NCI-H1048 (cell line): ENCODE data around the gene PIK3R5.
"Not testable (repeated sequence)": the region's sequence is repeated elsewhere in the genome, so short reads cannot be mapped to it uniquely, and the experiment has no call there.

Source experiments
- DNase-seq: peaks from one replicate; lab custom pipeline; 2025; lab: John Stamatoyannopoulos, UW

The PIK3R5 gene

DNA sequence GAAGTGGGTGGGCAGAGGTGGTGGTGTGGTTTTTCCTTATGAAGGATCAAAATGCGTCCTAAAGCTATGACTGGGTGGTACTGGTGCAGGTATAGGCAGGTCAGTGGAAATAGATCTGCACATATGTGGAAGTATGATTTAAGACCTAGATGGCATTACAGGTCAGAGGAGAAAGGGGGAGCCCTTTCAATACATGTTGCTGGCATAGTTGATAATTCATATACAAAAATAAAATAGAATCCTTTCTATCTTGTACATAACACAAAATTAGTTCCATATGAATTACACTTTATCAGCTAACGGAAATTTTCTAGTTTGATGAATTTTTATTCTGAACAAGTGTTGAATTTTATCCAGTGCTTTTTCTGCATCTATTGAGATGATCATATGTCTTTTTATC lies 20.8 kb upstream of the PIK3R5 start:
- no peak for DNase-seq

DNA sequence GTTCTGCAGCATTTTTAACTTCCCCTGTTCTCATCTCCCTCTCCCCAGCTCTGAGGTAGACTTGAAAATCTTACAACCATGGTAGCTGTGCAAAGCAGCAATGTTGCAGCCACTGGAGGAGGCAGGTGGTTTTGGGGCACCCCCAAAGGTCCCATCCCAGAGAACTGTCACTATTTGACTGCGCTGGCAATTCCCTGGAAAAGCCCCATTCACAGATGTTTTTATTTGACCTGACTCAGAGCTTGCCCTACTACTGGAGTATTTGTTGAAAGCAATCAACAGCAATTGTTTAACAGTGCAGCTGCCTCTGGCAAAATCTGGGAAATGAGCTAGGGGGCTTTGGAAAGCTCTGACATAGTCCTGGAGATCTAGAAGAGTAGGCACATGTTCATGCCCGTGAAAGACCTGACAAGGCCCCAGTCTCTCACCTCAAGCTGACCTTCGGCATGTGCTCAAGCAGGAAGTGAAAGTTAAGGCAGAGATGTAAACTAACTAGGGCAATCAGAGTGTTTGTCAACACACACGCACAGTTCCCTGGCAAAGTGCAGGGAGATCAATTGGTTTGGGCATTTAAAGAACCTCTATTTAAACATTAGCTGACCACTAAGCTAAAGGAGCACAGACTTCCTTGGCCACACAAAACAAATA lies 19.7 kb upstream of the PIK3R5 start:
- DNase-seq = no peak

DNA sequence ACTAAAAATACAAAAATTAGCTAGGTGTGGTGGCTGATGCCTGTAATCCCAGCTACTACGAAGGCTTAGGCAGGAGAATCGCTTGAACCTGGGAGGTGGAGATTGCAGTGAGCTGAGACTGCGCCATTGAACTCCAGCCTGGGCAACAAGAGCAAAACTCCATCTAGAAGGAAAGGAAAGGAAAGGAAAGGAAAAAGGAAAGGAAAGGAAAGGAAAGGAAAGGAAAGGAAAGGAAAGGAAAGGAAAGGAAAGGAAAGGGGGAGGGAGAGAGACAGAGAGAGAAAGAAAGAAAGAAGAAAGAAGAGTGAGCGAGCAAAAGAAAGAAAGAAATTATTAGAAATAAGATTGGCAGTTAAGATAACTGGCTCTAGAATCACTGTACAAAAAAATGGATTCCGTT lies 18.7 kb upstream of the PIK3R5 start:
- DNase-seq = not testable (repeated sequence)

DNA sequence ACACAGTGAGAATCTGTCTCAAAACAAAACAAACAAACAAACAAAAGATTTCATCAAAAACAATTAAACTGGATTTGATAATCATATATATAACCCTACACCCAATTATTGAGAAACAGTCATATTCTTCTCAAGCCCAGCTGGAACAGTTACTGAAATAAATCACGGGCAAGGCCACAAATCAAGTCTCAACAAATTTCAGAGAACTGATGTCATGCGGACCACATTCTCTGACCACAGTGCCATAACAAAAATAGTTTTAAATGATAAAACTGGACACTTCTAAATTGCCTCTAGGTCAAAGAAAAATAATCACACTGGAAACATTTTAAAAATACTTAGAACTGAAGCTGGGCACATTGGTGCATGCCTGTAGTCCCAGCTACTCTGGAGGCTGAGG lies 15.9 kb upstream of the PIK3R5 start:
- DNase-seq = no peak

DNA sequence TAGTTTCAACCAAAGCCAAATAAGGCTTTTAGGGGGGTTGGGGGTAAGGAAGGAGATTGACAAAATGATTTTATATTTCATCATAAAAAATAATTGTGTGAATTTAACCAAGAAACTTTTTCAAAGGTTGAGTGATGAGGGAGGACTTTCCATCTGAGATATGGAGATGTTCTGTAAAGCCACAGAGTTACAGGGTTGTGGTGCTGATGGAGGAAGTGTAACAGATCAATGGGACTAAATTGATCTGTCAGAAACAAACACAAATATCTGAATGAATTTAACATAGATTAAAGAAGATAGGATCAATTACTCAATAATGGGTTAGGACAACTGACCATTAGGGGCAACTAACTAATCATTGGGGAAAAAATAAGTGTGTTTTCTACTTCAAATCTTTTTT lies 14.2 kb upstream of the PIK3R5 start:
- DNase-seq = no peak

DNA sequence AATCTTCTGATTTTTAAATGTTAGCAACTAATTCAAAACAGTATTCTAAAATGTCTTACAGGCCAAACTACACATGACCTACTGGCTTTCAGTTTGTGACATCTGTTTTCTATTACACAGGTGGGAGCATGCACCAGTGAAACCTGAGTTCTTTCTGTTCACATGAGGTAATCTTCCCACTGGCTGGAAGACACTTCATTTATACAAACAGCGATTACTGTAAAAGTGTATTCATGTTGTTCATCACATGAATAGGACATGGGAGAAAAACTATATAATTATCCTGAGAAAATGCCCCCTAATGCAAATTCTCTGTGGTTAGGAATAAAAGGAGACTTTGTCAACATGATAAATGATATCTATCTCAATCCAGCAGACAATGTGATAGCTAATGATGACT lies 11.1 kb upstream of the PIK3R5 start:
- peak; percentile 87 for DNase-seq

DNA sequence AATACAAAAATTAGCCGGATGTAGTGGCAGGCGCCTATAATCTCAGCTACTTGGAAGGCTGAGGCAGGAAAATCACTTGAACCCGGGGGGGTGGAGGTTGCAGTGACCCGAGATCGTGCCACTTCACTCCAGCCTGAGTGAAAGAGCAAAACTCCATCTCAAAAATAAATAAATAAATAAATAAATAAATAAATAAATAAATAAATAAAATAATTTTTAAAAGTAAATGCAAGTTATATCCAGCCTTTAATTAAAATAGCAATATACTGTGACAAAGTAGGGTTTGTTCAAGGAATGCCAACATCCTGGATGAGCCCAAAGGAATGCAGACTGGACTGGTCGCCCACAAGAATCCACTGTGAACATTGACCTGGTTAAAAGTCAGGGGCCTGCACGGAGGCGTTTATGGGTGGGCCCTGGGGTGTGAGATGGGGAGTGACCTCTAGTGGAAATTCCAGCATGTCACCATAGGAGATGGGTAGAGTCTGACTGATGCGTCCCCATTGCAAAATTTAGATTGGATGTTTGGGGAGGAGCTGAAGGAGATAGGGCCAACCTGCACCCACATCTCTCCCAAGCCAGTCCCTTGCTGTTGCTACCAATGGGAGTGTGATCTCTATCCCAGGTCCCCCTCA lies 9.7 kb upstream of the PIK3R5 start:
- no peak for DNase-seq

DNA sequence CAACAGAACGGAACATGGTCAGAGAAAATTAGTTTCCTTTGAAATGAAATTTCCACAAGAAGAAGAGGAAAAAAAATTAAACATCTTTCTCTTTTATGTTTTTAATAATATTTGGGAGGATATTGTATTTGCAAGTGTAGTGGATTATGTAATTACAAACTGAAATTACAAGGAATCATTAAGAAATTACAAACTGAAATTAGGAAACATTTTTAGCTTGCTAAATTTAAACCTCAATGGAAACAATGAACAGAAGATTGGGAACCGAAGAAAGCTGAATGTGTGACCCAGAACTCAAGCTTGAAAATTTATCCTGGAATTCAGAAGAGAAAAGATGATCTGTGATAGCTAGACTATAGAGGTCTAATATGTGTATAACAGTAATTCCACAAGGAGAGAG lies 4.4 kb upstream of the PIK3R5 start:
- DNase-seq = no peak

DNA sequence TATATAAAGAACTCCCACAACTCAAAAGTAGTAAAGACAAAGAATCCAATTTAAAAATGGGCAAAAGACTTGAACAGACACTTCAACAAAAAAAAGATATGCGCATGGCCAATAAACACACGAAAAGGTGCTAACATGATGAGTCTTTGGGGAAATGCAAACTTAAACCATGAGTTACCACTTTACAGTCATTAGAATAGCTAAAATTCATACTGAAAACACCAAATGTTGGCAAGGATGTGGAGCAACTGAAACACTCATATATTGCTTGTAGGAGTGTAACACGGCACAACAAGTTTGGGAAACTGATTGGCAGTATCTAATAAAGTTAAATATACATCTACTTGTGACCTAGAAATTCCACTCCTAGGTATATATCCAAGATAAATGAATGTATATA lies 3.0 kb upstream of the PIK3R5 start:
- no peak for DNase-seq

DNA sequence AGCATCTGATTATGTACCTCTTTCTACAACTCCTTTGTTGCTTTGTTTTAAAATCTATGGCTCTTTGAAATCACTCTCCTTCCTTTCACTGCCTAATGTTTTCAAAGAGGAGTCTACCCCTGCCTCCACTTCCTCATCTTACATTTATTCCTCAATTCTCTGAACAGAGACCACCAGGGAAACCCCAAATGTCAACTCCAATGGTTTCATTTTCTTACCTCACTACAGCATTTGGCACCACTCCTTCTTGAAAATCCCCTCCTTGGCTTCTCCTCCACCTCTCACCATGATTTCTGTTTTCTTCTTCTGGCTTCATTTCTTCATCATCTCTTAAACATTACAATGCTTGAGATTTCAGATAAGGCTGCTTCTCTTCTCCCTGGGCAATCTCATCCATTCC lies 2.4 kb upstream of the PIK3R5 start:
- DNase-seq = no peak

DNA sequence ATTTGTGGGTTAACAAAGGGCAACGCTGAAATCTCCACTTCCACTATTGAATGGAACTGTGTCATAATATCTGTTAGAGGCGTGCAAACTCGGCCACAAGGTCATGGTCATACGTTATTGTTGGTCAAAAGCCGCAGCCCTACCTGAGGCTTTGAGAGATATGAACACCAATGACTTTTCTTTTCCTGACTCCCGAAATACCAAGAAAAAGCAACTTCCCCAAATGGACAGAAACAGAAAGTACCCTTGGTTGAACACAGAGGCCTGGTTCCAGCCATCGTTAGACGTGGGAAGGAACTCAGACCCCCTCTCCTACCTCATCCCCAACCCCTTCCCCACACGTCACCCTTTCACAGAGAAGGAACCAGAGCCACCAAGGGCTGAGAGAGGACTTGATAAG lies 1.4 kb upstream of the PIK3R5 start:
- DNase-seq = no peak

DNA sequence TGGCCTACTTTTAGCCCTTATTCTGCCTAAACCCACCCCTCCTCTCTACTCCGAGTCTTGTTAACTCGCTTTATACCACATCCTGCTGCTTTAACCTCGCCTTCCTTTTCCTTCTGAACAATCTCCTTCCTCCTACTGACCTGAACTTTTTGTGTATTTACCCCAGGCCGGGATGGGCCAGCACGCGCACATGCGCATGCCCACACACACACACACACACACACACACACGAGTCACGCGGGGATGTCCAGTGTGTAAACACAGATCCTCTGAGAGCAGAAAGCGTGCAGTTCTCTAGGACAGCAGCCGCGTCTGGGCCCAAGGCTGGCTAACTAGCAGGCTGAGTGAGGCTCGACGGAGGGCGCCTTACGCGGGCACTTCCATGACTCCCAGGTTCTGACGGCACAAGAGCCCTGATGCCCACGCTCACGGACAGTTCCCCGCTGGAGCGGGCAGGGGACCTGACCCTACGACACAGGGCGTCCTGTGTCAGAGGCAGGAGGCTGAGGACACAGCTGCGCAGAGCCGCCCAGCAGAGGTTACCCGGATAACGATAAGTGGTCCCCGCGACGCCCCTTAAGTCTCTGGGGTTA lies 610 bp downstream of the PIK3R5 start:
- no peak for DNase-seq

DNA sequence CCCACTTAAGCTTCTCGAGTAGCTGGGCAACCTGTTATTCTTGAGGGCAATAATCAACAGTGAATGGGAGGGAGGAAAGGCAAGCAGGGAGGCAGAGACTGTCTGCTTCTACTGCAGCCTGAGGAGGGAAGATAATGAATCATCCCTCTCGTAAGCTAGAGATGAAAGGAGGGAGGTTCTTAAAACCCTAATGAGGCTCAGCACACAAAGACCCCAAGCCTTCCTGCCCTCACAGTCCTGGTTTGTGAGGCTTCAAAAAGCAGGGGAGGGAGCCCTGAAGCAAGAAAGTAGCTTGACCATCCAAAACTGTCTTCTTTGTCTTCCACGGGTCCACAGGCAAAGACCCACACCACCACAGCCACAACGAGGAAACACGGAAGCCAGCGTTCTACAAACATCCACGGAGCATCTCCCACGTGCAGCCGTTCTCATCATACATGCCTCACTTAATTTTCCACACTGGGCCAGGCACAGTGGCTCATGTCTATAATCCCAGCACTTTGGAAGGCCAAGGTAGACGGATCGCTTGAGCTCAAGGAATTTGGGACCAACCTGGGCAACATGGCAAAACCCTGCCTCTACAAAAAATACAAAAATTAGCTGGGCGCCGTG lies 1.8 kb downstream of the PIK3R5 start:
- no peak for DNase-seq

DNA sequence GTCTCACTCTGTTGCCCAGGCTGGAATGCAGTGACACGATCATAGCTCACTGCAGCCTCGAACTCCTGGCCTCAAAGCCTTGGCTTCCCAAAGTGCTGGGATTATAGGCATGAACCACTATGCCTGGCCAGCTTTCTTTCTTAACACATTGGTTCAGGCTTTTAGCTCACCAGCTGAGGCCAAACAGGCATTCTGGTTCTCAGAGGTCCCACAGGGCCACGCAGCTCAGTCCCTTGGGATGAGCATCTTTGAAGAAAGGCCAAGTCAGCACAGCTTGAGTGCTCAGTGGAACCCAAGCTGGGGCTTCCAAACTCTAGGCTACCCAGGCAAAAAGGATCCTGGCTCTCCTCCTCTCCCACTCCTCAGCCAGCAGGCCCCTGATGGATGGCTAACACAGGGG lies 2.5 kb downstream of the PIK3R5 start:
- no peak for DNase-seq

DNA sequence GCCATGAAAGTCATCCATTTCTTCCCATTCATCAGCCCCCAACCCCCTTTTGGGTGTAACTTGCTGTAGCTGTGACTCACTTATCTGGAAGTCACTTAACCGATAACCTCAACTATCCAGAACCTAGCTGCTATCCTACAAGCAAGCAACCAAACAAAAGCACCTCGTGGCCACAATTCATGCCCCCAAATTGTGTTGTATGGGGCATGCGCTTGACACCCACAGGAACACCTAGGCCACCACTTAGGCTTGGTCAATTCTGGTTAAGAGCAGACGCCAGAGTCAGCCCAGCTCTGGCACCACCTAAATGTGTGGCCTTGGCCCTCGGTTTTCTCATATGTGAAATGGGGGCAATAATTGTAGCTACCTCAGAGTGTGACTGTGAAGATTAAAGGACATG lies 3.7 kb downstream of the PIK3R5 start:
- no peak for DNase-seq

DNA sequence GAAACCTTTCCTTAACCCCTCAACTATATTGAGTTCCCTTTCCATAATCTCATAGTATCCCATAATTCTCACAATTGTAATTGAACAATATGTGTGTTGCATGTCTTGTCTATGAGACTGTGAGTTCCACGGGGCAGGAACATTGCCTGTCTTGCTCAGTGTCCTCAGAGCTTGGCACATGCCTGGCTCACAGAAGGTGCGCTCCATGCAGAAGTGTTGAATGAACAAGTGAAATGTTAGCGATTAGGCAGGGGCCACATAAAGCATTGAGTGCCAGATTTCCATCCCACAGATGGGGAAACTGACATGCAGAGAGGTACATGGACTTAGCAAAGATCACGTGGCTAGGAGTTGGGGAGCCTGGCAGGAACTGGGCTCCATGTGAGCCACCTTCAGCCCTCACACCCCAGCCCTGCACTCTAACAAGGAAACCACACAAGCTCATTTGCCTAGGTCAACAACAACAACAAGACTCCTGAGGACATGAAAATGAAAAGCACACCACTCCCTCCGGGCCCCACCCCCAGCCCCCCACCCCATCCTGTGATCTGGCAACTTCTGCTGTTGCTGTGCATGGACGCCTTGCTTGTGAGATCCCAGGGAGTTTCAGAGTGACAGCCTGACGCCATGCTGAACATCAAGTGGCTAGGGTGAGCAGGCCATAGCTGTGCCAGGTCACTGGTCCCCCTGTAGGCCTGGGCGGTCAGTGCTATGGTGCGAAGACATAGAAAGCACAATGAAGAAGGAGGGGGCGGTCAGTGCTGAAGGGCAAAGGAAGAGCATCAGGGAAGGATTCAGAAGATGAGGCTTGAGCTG lies 5.0 kb downstream of the PIK3R5 start:
- no peak for DNase-seq

DNA sequence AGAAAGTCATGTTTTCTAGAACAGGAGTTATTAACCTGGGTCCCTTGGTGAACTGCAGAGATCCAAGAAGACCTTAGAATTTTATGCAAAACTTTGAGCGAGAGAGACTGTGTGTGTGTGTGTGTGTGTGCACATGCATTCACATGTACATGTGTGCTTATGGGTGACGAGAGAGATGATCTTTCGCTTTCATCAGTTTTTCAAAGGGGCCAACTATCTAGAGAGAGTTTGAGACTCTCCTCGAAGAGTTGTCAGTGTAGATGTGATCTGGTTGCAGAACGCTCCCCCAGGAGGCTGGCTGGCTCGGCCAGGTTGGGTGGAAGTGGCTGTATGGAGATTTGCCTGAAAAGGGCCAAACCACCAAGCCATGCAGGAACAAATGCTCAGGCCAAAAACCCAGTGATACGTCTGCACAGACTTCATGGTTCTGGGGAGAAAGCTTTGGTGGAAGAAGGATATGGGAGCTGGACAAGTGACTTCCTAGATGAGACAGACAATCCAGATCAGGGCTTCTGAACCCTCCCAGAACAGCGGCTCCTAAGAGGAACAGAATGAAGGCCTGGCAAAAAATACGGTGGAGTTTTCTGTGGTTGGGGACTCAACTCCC lies 6.1 kb downstream of the PIK3R5 start:
- no peak for DNase-seq

DNA sequence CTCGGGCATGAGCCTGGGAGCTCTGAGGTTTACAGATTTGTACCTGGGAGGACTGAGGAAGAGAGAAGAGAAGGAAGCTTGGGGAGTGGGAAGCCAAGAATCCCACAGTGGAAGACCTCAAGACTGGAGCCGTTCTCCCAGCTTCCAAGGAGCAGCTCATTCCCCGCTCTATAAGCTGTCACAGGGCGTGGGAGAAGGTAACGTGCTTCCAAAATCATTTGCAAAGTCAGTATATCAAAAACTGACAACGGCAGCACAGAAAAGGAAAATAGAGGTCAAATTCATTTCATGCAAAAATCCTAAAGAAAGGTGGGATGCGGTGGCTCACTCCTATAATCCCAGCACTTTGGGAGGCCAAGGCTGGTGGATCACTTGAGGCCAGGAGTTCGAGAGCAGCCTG lies 7.8 kb downstream of the PIK3R5 start:
- DNase-seq = no peak

DNA sequence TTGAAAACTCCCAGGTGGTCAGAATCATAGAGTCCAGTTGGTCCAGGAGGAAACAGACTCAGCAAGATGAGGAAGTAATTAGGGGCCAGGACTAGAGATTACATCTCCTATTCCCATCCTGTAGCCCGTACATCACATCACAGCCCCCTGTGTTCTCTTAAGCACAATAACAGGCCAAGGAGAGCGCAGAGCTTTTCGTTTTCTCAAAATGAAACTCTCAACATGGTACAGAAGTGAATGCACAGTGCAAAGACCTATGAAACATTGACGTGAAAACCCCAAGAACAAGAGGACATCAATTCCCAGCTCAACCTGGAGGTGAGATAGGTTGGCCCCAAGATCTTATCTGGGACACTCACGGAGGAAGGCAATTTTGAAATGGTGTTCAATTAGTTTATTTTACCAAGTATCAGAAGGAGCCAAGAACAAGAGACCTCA lies 9.0 kb downstream of the PIK3R5 start:
- DNase-seq = no peak

DNA sequence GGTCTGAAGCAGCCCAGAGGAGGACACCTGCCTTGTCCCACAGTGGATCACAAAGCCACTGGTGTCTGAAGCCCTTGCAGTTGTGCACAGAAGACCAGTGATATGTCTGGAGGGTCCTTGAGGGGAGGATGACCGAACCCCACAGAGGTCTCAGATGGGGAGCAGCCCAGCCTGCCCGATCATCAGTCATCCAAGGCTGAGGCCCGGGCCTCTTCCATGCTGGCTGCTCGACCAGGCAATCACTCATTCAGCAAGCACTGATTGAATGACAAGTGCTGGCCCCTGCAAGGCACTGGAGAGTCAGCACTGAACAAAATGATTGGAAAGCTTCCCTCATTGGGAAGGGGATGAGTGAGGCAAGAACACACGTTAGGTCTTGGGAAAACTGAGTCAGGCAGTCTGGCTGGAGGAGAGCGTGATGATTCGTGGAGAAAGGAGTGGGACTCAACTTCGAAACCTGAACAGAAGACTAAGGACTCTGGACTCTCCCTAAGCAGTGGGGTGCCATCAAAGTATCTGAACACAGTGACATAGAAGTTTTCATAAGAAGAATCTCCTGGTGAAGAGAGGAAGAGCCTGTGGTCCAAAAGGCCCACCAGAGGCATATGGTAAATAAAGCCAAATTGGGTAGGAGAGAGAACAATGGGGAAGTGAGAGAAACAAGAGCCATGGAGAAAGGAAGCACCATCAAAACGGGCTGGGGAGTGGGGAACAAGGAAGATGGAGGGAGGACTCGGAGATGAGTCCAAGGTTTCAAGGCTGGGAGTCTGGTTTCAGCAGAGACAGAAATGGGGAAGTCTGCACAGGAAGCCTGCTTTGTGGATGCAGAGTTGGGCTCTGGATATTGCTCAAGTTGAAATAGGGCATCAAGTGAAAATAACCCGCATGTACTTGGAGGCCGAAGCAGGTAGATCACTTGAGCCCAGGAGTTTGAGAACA lies 10.2 kb downstream of the PIK3R5 start:
- DNase-seq = no peak

DNA sequence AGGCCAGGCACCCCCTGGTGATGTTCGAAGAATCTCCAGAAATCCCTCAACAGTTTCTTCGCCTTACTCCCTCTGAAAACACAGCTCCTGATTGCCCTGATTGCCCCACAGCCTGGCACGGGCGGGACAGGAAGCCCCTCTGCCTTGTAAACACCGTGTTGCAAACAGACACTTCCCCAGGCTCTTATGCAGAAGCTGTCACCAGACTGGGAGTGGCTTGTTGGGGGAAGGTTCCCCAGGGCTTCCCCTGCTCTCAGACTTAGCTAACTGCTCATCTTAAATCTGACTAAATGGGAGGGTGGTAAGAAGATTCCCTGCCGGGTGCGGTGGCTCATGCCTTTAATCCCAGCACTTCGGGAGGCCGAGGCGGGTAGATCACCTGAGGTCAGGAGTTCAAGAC lies 11.2 kb downstream of the PIK3R5 start:
- no peak for DNase-seq
